GM21717 (cell line): ENCODE measurements around the gene AFDN.
"Not testable (repeated sequence)": the region's sequence is repeated elsewhere in the genome, so short reads cannot be mapped to it uniquely, and the experiment has no call there.

Experiments used
- ATAC-seq: cut with Tn5 transposase; IDR thresholded peaks from one replicate; pipeline ENCODE4 v1.9.1; 2021; ENCODE audit warnings: mild to moderate bottlenecking, moderate library complexity; ENCODE audit not compliant: unreplicated experiment

AFDN gene

DNA sequence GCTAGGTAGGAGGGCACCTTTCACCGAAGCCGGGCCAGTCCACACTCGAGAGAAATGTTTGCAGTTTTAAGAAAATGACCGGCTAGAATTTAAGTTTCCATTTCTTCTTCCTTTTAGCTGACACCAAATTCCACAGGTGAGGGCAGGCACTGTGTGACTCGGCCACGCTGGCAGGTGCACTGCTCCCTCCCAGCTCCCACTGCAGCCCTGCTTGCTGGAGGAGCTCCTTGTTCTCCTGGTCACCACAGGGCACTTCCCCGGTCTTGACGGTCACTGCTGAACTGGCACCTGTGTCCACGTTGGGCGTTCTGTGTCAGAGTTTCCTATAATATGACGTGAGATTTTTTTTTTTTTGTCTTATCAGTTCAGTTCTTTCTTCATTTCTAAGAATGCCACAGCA is 167.1 kb downstream of the AFDN start:
- ATAC-seq, result no peak

DNA sequence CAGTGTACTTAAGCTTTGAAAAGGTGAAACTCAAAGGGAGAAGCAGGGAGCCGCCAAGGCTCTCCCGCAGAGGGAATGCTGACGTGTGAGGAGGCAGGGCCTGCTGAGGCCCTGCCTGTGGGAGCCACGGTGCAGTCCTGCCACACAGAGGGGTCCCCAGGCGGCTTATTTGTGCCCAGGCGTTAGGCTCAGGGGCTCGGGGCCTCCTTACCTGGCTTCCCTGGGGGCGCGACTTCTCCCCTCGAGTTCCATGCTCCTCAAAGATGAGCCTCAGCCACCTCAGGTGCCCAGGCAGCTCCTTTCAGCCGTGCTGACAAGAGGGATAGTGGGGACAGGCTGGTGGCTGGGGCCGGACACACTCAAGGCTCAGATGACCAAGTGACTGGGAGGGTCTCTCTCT is 168.6 kb downstream of the AFDN start:
- no peak for ATAC-seq

DNA sequence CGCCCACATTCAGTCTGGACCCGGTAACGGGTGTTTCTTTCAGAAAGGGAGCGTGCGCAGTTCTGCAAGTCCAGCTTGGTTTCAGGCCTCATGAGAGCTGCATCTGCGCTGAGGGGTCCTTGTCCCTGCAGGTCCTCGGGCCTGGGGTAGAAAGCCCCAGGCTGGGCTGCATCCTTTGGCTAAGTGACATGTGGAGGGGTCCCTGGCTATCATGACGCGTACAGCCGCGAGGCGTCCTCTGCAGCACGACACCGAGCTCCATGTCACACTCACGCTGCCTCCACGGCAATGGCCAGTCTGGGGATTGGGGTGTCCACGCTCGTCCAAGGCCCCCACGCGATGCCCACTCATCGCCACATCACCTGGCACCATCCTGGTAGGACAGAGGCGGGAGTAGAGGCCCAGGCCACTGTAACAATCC is 169.0 kb downstream of the AFDN start:
- ATAC-seq, result no peak

DNA sequence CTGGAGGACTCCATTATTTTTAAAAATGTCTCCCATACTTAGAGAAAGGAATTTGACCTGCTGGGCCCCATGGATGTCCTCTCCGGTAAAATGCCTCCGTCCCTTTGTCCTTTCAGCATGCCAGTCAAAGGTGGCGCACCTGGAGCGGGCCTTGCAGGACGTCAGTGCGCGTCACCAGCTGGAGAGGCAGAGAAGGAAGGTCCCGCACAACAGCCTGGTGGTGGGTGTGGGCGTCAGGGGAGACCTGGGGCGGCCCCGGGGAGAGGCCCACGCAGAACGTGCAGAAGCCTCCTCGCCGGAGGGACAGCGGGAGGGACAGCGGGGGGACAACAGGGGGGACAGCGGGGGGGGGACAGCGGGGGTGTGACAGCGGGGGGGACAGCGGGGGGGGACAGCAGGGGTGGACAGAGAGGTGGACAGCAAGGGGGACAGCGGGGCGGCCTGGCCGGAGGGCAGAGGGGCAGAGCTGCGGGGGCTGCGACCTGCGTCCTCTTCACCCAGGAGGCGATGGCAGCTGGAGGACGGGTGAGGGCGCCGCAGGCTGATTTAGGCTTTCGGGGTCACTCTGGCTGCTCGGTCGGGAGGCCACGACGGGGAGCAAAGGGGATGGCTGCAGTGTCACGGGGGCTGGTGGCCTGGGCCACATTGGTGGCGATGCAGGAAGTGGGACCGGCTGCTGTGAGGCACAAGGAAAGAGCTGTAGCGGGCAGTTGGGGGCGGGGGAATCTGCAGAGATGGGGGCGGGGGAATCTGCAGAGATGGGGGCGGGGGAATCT is 169.9 kb downstream of the AFDN start:
- no peak for ATAC-seq

DNA sequence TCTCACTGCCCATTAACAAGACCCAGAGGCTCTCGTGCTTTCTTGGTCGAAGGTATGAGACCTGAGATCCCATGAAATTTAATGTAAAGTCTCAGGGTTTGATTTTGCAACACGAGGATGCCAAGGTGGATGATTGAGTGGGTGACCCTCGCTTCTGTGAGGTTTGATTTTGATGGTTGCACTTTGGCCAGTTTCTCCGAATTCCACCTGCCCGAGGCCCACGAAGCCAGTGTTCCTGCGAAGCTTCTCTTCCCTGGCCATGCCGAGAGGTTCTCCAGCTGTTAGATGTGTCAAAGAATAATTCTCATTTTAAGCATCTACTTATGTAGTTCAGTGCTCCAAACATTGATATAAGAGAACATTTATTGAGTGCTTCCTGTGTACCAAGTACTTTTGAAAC is 170.9 kb downstream of the AFDN start, which contains the start of gene KIF25:
Gene KIF25 (plus strand): TSS at position 30 of the 400 bp plus-strand sequence. CDS start 31,915 bp downstream, outside the sequence.
- ATAC-seq, result no peak

DNA sequence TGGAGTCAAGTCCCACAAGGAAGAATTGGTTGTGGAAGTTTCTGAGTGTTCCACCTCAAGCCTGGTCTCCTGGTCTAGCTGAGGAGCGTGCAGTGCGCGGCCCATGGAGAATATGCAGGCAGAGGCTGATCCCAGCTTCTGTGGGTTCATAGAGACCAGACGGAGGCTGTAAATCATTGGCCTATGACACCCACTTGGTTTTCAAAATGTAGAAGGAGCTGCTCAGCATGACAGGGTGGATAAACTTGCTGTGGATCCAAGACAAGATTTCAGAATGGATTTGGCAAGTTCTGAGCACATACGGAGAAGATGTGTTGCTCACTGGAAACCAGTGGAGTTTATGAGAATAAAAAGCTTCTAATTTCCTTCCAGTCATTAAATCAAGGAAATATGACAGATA is 171.5 kb downstream of the AFDN start:
- ATAC-seq, result no peak

DNA sequence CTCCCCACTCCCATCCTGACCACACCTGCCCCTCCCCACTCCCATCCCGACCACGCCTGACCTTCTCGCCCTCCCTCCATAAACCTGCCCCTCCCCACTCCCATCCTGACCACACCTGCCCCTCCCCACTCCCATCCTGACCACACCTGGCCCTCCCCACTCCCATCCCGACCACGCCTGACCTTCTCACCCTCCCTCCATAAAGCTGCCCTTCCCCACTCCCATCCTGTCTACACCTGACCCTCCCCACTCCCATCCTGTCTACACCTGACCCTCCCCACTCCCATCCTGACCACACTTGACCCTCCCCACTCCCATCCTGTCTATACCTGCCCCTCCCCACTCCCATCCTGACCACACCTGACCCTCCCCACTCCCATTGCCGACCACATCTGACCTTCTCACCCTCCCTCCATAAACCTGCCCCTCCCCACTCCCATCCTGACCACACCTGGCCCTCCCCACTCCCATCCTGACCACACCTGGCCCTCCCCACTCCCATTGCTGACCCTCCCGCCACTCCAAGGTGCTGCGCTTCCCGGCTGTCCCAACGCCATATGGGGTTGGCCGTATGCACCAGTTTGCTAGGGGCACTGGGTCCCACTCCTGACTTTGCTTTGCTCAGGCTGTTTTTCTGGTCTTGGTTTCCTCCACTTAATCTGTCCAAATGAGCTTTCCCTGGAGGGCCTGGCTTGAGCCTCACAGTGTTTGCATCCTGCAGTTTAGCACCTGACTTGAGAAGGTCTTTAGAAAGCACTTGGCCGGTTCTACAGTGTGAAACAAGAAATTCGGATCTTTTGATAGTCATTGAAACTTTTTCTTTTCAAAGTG is 173.7 kb downstream of the AFDN start:
- ATAC-seq, result no peak

DNA sequence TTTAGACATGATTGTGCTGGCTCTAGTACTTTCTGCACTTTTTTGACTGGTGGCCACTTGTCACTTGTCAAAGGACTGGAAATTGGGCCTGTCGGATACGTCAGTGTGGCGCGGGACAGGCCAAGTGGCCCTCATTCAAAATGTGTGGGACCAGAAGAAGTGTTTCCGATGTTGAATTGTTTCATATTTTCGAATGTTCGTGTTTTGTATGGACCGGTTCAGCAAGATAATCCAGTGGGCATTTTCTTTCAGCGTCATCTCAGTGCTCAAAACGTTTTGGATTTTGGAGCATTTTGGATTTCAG is 174.3 kb downstream of the AFDN start:
- ATAC-seq, result no peak

DNA sequence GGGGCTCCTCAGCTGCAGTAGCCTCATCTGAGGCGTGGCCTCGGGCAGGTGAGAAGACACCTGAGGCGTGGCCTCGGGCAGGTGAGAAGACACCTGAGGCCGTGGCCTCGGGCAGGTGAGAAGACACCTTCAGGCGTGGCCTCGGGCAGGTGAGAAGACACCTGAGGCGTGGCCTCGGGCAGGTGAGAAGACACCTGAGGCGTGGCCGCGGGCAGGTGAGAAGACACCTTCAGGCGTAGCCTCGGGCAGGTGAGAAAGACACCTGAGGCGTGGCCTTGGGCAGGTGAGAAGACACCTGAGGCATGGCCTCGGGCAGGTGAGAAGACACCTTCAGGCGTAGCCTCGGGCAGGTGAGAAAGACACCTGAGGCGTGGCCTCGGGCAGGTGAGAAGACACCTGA is 174.8 kb downstream of the AFDN start:
- not testable (repeated sequence) for ATAC-seq

DNA sequence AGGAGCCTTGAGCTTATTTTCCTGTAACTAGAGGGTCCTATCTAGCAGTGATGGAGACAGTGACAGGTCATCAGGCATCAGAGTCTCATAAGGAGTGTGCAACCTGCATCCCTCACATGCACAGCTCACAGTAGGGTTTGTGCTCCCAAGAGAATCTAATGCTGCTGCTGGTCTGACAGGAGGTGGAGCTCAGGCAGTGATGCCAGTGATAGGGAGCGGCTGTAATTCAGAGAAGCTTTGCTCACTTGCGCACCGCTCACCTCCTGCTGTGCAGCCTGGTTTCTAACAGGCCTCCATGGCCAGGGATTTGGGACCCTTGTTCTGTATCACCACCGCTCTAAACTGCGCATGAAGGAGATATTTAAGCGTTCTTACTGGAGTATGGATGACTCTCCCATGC is 176.1 kb downstream of the AFDN start:
- no peak for ATAC-seq

DNA sequence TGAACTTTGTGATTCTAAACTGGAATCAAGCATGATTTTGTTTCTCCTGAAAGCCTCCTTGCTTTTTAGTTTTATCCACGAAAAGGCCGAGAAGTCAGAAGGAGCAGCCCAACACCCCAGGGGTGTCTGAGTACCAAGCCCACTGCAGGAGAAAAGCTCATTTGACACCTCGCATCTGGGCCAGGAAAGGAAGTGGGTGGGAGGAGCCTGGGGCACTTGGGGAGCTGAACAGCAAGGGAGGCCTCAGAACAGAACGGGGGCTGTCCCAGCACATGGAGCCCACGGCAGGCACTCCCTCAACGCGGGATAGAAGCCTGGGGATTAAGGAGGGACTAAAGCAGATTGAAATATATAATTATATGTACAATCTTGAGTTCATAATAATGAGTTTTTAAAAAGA is 177.3 kb downstream of the AFDN start:
- no peak for ATAC-seq

DNA sequence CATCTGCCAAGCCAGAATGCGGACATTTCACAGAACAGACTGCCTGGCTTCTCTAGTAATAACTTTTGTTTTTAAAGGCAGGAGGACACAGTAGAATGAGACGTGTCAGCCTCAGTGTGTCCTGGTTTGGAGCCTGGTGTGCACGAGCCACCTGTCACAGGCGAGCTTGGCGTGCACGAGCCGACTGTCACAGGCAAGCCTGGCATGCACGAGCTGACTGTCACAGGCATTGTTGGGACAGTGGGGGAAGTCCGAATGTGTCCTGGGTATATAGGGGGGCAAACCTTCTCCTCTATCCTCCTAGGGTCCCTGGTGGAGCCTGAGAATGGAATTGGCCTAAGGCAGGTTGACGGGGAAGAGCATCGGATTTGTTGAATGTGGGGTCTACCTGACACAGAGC is 178.2 kb downstream of the AFDN start:
- ATAC-seq, result no peak

DNA sequence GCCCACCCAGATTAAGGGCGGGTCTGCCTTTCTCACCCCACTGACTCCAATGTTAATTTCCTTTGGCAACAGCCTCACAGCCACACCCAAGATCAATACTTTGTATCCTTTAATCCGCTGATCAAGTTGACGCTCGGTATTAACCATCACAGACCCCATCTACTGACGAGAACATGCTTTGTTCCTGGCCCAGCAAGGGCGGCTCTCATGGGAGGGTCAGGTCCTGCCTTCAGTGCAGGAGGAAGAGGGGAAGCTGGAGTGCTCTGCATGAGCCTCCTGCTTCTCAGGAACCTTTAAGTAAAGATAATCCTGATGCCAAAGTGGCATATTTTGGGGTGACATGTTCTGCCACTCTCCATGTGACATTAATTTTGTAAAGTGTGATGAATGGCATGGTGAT is 179.1 kb downstream of the AFDN start:
- ATAC-seq, result no peak

DNA sequence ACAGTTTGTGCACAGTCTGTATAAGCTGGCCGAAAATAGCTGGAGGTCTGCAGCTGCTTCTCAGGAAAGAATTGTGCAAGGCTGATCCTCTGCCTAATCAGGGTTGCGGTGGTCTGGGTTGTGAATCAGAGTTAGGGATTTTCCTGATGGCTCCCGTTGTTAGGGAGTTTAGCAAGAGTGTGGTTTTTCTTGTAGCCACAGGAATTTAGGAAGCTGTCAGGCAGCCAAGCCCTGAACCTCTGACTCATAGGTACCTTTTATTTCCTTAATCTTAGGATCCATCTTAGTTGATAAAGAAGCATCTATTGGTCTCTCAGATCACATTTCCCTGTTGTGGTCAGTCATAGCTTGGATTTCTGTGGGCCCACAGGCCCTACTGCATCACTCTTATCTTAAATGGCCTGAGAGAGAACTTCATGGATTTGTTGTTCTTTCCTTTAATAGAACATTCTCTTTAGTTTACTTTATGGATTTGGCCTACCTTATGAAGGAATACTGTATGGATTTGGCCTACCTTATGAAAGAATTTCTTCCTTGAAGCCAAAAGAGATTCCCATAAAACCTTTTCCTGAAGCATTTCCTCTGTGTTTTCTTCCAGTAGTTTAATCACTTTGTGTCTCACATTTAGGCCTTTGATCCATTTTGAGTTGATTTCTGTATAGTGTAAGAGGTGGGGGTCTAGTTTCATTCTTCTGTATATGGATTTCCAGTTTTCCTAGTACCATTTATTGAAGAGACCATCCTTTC is 181.1 kb downstream of the AFDN start:
- ATAC-seq, result no peak

DNA sequence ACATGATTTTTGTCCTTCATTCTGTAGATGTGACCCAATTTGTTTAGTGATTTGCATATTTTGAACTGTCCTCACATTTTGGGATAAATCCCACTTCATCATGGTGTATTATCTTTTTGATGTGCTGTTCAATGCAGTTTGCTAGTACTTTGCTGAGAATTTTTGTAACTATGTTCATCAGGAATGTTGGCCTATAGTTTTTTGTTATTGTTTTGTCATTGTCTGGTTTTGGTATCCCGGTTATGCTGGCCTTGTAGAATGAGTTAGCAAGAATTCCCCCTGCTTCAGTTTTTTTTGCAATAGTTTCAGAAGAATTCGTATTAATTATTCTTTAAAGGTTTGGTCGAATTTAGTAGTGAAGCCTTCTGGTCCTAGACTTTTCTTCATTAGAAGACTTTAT is 182.6 kb downstream of the AFDN start:
- ATAC-seq, result no peak

DNA sequence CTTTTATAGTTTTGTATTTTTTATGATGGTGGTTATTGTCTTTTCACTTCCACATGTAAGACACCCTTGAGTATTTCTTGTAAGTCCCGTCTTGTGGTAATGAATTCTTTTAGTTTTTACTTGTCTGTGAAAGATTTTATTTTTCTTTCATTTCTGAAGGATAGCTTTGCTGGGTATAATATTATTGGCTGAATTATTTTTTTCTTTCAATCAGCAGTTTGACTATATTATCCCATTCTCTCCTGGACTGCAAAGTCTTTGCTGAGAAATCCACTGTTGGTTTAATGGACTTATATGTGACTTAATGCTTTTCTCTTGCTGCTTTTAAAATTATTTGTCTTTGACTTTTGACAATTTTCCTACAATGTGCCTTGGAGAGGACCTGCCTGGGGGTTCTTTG is 184.6 kb downstream of the AFDN start:
- ATAC-seq, result no peak

DNA sequence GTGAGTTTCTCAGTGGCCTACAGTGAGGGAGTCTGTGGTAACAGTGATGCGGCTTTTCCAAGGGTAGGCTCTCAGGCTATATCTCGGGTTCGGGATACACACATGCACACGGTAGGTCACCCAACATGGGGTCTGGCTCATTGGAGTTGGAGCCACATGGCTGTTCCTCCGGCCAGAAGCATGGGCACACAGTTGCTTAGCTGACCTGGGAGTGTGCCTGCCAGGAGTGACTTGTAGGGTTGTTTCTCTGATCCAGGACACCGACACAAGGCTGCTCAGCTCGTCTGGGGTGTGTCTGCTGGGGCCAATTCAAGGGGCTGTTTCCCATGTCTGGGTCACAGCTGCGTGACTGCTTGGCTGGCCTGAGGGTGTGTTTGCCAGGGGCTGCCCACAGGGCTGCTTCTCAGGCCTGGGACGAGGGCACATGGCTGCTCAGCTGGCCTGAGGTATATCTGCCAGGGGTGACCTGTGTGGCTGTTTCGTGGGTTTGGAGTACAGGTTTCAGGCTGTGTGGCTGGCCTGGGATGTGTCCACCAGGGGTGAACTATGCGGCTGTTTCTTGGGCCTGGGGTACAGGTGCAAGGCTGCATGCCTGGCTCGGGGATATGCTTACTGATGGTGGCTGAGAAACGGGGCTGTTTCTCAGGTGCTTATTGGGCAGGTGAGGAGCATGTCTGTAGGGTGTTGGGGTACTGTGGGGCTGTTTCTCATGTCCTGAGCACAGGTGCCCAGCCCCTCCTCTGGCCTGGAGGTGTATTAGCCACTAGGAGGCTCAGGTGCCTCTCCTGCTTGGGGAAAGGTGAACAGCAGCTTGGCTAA is 185.9 kb downstream of the AFDN start:
- ATAC-seq, result no peak

DNA sequence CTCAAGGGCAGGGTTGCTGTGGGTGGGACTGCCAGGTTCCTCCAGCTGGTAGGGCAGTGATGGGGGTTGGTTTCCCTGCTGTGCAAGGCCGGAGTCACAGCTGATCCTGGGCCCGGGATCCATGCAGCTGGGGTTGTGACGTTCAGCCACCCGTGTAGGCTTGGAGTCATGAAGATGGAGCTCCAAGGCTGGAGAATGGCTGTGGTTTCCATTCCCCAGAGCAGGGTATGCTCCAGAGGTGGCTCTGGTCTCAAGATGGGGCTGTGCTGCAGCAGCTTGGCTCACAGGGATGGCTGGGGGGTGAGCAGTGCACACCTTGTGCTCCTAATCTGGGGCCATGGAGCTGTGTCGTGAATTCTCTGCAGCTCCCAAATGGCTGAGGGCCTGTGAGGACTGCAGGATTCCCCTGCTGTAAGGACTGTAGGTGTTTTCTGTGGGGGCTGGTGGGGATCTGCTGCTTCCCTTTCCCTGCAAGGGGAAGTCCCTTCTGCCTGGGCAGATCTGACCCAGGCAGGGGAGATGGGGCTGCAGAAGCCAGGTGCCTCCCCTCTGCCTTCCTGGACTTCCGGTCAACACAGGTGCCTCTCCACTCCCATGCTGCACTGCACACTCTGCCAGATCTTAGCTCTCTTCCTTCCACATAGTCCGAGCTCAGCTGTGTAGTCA is 186.7 kb downstream of the AFDN start:
- no peak for ATAC-seq

DNA sequence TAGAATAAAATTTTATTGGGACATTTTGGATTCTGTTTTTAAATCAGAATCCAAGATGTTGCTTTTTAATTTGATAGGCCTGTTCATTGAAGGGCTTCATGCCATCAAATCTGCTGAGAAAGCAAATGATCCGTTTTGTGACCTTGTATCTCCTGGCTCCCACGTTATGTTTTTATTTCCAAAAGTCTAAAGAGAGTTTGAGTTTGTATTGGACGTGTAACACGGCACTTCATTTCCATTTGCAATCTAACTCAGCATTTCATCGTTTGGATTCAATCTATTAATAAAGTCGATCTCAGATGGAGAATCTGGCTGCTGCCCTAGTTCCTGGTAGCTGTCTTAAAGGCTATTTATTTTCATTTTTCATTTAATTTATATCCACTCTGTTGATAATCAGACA is 187.7 kb downstream of the AFDN start:
- no peak for ATAC-seq

DNA sequence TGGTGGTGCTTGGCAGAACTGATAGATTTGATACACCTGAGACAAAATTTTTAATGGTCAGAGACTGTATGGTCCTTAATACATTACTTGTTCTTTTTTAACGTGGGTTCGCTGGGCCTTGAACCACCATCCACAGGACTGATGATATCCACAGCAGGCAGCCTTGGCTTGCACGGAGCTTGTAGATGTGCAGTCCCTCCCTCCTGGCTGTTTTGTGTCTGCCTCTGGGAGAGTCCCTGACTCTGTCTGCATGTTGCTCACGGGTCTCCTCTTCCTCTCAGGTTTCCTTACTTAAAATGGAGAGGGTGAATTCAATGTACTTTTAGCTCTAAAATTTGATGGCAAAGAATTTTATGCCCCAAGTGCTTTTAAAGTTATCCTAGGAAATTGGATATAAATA is 188.3 kb downstream of the AFDN start:
- ATAC-seq, result no peak
